HepG2 (cell line): ENCODE measurements around the gene E2F3. TPM values are rescaled to one million over a fixed set of nuclear protein-coding genes. Genes with fewer than 3 reads are reported as not detected.

Experiments
- BCLAF1 ChIP-seq: fragments of 450-650 bp; IDR thresholded peaks from 2 replicates; pipeline ENCODE4 v1.6.1; 2017; ENCODE audit warnings: mild to moderate bottlenecking
- IRF2 ChIP-seq: IDR thresholded peaks from 2 replicates; pipeline ENCODE4 v1.6.1; 2018; ENCODE audit warnings: missing genetic modification reagents, missing compliant biosample characterization
- KLF16 ChIP-seq, 2 experiments: sonication (generic) in 1 of 2; formaldehyde crosslinking in 1 of 2; IDR thresholded peaks; 2 replicates each; pipeline versions ENCODE4 v1.6.1 to v1.8.0; 2016 to 2023; ENCODE audit warnings: missing genetic modification reagents in 2 of 2, missing compliant biosample characterization in 1 of 2
- NFYB ChIP-seq: sonication (generic); formaldehyde crosslinking; IDR thresholded peaks from 2 replicates; pipeline ENCODE4 v1.4.0; 2020; ENCODE audit warnings: missing genetic modification reagents
- SOX6 ChIP-seq, 2 experiments: fragments of 450-650 bp in 1 of 2; sonication (generic) in 1 of 2; formaldehyde crosslinking in 1 of 2; IDR thresholded peaks; 2 replicates each; pipeline versions ENCODE4 v1.4.0 to v1.6.1; 2017 to 2020; ENCODE audit warnings: antibody characterized with exemption in 1 of 2, mild to moderate bottlenecking in 1 of 2, missing genetic modification reagents in 1 of 2
- SRSF9 ChIP-seq: fragments of 200-400 bp; formaldehyde crosslinking; IDR thresholded peaks from 2 replicates; pipeline ENCODE4 v1.6.1; 2018; ENCODE audit warnings: borderline replicate concordance, mild to moderate bottlenecking, low read depth, low read length; ENCODE audit not compliant: insufficient read depth, poor library complexity, severe bottlenecking
- THAP11 ChIP-seq: IDR thresholded peaks from 2 replicates; pipeline ENCODE4 v1.6.1; 2016; ENCODE audit warnings: missing biosample characterization, missing genetic modification reagents
- ZBTB37 ChIP-seq: sonication (generic); formaldehyde crosslinking; IDR thresholded peaks from 2 replicates; pipeline ENCODE4 v1.4.0; 2020; ENCODE audit warnings: mild to moderate bottlenecking, missing genetic modification reagents
- ZFY ChIP-seq: sonication (generic); formaldehyde crosslinking; IDR thresholded peaks from 2 replicates; pipeline ENCODE4 v1.4.0; 2020; ENCODE audit warnings: missing genetic modification reagents
- ZNF605 ChIP-seq: sonication (generic); formaldehyde crosslinking; IDR thresholded peaks from 2 replicates; pipeline ENCODE4 v1.8.0; 2022; ENCODE audit warnings: mild to moderate bottlenecking, missing genetic modification reagents
- ZNF609 ChIP-seq: sonication (generic); formaldehyde crosslinking; IDR thresholded peaks from 2 replicates; pipeline ENCODE4 v1.4.0; 2020; ENCODE audit warnings: mild to moderate bottlenecking, missing genetic modification reagents, borderline replicate concordance
- polyA plus RNA-seq, 8 experiments: library from polyadenylated mRNA; depleted of rRNA in 3 of 8; stranded (reverse) in 7 of 8; unstranded in 1 of 8; fragments of >200 nt; fragmentation: Illumina TruSeq in 4 of 8; extraction: Trizol in 4 of 8; gene quantifications; 2 replicates each; pipeline versions ENCODE4 v1.2.1 to v1.2.3, GENCODE V29; 2011 to 2016; ENCODE audit warnings: low read depth in 4 of 8, missing spikeins in 1 of 8, mixed read lengths in 1 of 8; ENCODE audit not compliant: insufficient read depth in 1 of 8
- total RNA-seq, 5 experiments: library from RNA; depleted of rRNA; stranded (reverse); fragments of >200 nt; fragmentation: Illumina TruSeq; extraction: Trizol; gene quantifications; 2 replicates each; pipeline ENCODE4 v1.2.3, GENCODE V29; 2016; ENCODE audit warnings: low read depth in 1 of 5
- TF ChIP-seq, protein P1 (sequence below): sonication (generic); formaldehyde crosslinking; IDR thresholded peaks from 2 replicates; pipeline ENCODE4 v1.9.0; 2021; ENCODE audit warnings: missing genetic modification reagents, borderline replicate concordance
- TF ChIP-seq, protein P2 (sequence below): IDR thresholded peaks from 2 replicates; pipeline ENCODE4 v1.6.1; 2016; ENCODE audit warnings: mild to moderate bottlenecking

Gene E2F3
- total and polyA plus RNA-seq, 2 of the 13 experiments (the other 11 are each of a cell fraction or from before 2014, with no cell fraction given) = 8.5 to 12.7 TPM

DNA sequence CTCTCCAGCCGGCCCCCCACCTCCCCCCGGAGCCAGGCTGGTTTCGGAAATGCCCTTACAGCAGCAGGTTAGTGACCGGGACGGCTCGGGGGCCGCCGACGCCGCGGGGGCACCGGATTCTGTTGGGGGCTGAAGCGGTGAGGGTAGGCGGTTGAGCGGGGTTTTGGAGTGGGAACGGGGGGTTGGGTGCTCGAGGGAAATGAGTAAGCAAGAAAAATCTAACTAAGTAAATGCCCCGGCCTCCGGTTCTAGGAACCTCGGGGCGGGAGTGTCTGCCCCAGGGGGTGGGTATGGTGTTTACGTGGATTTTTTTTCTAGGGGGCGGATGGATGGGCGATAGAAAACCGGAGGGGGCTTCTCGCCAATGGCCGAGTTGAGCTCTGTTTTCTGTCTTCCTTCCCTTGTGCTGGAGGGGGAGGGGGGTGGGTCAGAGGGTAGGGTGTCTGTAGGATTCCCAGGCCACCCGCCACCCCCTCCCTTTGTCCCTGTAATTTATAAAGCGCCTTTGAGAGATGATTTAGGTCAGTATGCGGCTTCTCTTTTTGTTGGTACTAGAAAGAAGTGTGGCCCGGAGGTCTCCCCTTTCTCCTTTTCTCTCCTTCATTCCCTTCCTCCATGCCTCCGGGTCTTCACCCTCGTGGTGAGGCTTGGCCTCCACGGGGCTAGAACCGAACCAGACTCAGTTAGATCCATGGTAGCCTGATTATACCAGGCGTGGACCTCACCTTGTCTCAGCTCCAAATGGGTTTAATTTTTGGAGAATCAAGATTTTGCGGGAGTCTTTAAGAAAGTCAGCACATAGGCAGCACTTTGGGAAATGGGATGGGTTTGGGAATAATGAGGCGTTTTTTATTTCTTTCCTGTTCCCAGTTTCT lies 2.3 kb downstream of the E2F3 start (continued):
- no peak for TF ChIP-seq BCLAF1
- TF ChIP-seq, protein P1, sequence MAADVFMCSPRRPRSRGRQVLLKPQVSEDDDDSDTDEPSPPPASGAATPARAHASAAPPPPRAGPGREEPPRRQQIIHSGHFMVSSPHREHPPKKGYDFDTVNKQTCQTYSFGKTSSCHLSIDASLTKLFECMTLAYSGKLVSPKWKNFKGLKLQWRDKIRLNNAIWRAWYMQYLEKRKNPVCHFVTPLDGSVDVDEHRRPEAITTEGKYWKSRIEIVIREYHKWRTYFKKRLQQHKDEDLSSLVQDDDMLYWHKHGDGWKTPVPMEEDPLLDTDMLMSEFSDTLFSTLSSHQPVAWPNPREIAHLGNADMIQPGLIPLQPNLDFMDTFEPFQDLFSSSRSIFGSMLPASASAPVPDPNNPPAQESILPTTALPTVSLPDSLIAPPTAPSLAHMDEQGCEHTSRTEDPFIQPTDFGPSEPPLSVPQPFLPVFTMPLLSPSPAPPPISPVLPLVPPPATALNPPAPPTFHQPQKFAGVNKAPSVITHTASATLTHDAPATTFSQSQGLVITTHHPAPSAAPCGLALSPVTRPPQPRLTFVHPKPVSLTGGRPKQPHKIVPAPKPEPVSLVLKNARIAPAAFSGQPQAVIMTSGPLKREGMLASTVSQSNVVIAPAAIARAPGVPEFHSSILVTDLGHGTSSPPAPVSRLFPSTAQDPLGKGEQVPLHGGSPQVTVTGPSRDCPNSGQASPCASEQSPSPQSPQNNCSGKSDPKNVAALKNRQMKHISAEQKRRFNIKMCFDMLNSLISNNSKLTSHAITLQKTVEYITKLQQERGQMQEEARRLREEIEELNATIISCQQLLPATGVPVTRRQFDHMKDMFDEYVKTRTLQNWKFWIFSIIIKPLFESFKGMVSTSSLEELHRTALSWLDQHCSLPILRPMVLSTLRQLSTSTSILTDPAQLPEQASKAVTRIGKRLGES (CRISPR knock-in tag) = no peak
- no peak for TF ChIP-seq ZFY
- no peak for TF ChIP-seq SRSF9
- TF ChIP-seq, protein P2, sequence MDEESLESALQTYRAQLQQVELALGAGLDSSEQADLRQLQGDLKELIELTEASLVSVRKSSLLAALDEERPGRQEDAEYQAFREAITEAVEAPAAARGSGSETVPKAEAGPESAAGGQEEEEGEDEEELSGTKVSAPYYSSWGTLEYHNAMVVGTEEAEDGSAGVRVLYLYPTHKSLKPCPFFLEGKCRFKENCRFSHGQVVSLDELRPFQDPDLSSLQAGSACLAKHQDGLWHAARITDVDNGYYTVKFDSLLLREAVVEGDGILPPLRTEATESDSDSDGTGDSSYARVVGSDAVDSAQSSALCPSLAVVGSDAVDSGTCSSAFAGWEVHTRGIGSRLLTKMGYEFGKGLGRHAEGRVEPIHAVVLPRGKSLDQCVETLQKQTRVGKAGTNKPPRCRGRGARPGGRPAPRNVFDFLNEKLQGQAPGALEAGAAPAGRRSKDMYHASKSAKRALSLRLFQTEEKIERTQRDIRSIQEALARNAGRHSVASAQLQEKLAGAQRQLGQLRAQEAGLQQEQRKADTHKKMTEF (CRISPR knock-in tag) = 0 out of 2 replicates have a peak, but pooled peaks have one; percentile 2
- TF ChIP-seq NFYB (CRISPR knock-in tag) = no peak
- TF ChIP-seq KLF16 (CRISPR knock-in tag; IDR thresholded peaks at IDR 0.05) = no peak
- TF ChIP-seq THAP11 (CRISPR knock-in tag) = no peak
- no peak; the same call in 1 of the 2 replicates for TF ChIP-seq ZNF609 (CRISPR knock-in tag)
- peak; percentile 63; the same call in 1 of the 2 replicates for TF ChIP-seq ZNF605 (CRISPR knock-in tag)
- no peak; the same call in 1 of the 2 replicates for TF ChIP-seq IRF2 (CRISPR knock-in tag)
- TF ChIP-seq SOX6 (IDR thresholded peaks at IDR 0.05) = no peak
- no peak; the same call in 1 of the 2 replicates for TF ChIP-seq SOX6 (CRISPR knock-in tag; IDR thresholded peaks at IDR 0.05)
- TF ChIP-seq ZBTB37 (CRISPR knock-in tag) = no peak
